Central memory CD8-positive, alpha-beta T cell (primary cell): ENCODE measurements around the gene ERP29.
"Not testable (repeated sequence)": the region's sequence is repeated elsewhere in the genome, so short reads cannot be mapped to it uniquely, and the experiment has no call there.

ENCODE experiments used
- ATAC-seq: fragments of 150-1000 bp; cut with Tn5 transposase; replicated peaks from 2 replicates; pipeline ENCODE4 v1.10.0; 2022; ENCODE audit warnings: mild to moderate bottlenecking, moderate FRiP score, moderate number of reproducible peaks; ENCODE audit not compliant: poor library complexity, severe bottlenecking; ENCODE audit errors: extremely low read depth
- DNase-seq, 2 donors: peaks; one replicate each; pipeline ENCODE4 v3.0.0; 2021; ENCODE audit warnings: low spot score in 2 of 2
- H3K27ac Mint-ChIP-seq: one replicate; pipeline ENCODE4 v1.8.0; 2022; ENCODE audit warnings: low read depth, mild to moderate bottlenecking, moderate library complexity, mixed read lengths
- H3K27me3 Mint-ChIP-seq: one replicate; pipeline ENCODE4 v1.8.0; 2022; ENCODE audit warnings: mixed read lengths
- H3K36me3 Mint-ChIP-seq: one replicate; pipeline ENCODE4 v1.8.0; 2022; ENCODE audit warnings: mild to moderate bottlenecking, moderate library complexity, mixed read lengths; ENCODE audit not compliant: insufficient read depth
- H3K4me1 Mint-ChIP-seq: one replicate; pipeline ENCODE4 v1.8.0; 2022; ENCODE audit warnings: mixed read lengths
- H3K4me3 Mint-ChIP-seq: one replicate; pipeline ENCODE4 v1.8.0; 2022; ENCODE audit warnings: mild to moderate bottlenecking, moderate library complexity, mixed read lengths
- H3K9me3 Mint-ChIP-seq: one replicate; pipeline ENCODE4 v1.8.0; 2022; ENCODE audit warnings: mixed read lengths

ERP29 gene

GRCh38 chr12:111993292-111994150 lies 19.7 kb upstream of the ERP29 start:
- Mint-ChIP-seq H3K9me3 (no peaks in the 10 kb centered on the region), H3K36me3 (peaks cover 16% of the 10 kb centered on the region)
- no peak for DNase-seq

DNA sequence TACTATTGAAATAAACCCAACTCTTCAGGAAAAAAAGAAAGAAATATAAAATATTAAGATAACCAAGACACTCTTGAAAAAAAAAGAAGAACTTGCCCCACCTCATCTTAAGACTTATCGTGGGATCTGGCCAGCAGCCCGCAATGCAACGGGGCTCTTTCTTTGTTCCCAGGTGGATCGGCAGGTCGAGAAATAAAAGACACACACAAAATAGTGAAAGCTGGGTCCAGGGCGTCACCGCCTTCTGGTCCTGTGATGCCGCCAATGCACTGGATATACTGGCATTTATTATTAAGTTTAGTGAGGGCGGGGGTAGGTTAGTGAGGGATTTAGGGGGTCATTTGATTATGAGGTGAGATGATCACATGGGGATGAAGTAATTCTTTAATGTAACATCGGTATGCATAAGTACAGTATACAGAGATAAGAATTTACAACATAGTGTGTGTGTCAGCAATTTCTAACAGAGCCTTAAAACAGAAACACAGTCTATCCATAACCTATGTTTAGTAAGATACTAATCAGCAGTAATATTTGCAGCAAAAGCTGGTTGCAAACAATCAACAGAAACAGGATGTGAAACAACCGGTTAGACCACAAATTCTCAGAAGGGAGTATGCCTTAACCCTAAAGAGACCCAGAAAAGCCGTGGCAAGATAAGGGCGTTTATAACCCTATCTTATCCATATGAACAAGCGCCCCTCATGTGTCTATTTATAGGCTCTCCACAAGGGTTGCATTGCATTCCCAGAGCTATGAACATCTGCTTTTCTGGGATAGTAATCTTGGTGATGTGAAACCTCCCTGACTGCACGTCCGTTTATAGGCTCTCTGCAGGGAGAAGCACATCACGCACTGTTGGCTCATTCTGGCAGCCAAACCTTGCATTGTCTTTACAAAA lies 18.8 kb upstream of the ERP29 start:
- Mint-ChIP-seq H3K4me3 (peak overlapping the region; percentile 86), H3K27ac (peak overlapping the region; percentile 89), H3K36me3 (peaks cover 13% of the 10 kb centered on the region), H3K4me1 (peaks cover 75% of the 10 kb centered on the region)
- not testable (repeated sequence) for H3K27me3 Mint-ChIP-seq, H3K9me3 Mint-ChIP-seq
- DNase-seq, result peak in 1 of 2 donors; percentile 31
- peak; percentile 52 for ATAC-seq

More at GRCh38 chr12:111993292-111994150, 19.7 kb upstream of the ERP29 start:
- Mint-ChIP-seq H3K27ac (peak overlapping the region; percentile 89), H3K27me3 (no peaks in the 10 kb centered on the region), H3K4me1 (peaks cover 77% of the 10 kb centered on the region), H3K4me3 (peak overlapping the region; percentile 86)
- peak; percentile 67 for ATAC-seq

GRCh38 chr12:111995782-111996480 lies 17.3 kb upstream of the ERP29 start:
- Mint-ChIP-seq H3K27me3 (no peaks in the 10 kb centered on the region), H3K27ac (peak overlapping the region; percentile 89), H3K4me3 (peak overlapping the region; percentile 86), H3K4me1 (peaks cover 77% of the 10 kb centered on the region), H3K9me3 (no peaks in the 10 kb centered on the region), H3K36me3 (peaks cover 12% of the 10 kb centered on the region)
- no peak for ATAC-seq
- DNase-seq, result no peak

DNA sequence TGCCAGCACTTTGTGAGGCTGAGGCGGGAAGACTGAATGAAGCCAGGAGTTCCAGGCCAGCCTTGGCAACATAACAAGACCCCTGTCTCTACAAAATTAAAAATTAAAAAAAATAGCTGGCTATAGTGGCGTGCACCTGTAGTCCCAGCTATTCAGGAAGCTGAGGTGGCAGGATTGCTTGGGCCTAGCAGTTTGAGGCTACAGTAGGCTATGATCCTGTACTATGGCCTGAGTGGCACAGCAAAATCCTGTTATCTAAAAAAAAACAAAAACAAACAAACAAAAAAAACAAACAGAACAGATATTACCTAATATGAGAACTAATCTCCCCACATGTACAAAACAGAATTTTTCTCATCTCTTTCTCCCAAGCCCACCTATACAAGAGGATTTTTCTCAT lies 15.9 kb upstream of the ERP29 start:
- DNase-seq (no peak), ATAC-seq (no peak)
- Mint-ChIP-seq H3K4me1 (peaks cover 75% of the 10 kb centered on the region), H3K36me3 (peaks cover 8% of the 10 kb centered on the region), H3K27me3 (no peaks in the 10 kb centered on the region), H3K9me3 (no peaks in the 10 kb centered on the region), H3K4me3 (peak overlapping the region; percentile 42), H3K27ac (peak overlapping the region; percentile 80)

DNA sequence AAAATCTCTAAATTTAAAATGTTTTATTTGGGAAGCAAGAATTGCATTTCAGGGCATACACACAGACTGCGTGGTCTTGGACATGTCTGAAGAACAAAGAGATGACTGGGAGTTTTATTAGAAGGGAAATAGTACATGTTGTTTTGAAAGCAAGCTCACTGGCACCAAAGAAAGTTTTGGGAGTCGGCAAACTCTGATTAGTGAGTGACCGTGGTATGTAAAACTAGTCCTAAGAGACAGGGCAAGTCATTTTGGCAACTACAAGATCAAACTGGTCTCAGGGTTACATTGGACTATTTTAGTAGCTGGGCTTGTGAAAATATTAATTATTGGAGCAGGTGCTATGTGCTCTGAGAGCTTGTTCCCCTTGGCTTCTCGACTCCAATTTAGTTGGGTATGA lies 15.2 kb upstream of the ERP29 start:
- DNase-seq (no peak), ATAC-seq (no peak)
- H3K4me1 Mint-ChIP-seq, result peaks cover 74% of the 10 kb centered on the region
- H3K9me3 Mint-ChIP-seq, result no peaks in the 10 kb centered on the region
- H3K27me3 Mint-ChIP-seq, result no peaks in the 10 kb centered on the region
- H3K36me3 Mint-ChIP-seq, result peaks cover 8% of the 10 kb centered on the region
- no peak overlapping the region for H3K4me3 Mint-ChIP-seq
- H3K27ac Mint-ChIP-seq, result no peak overlapping the region

GRCh38 chr12:111999129-111999528 lies 14.1 kb upstream of the ERP29 start:
- H3K36me3 Mint-ChIP-seq, result not testable (repeated sequence)
- peak overlapping the region; percentile 71 for H3K27ac Mint-ChIP-seq

GRCh38 chr12:112000820-112001219 lies 12.4 kb upstream of the ERP29 start:
- H3K9me3 Mint-ChIP-seq, result no peaks in the 10 kb centered on the region
- no peaks in the 10 kb centered on the region for H3K27me3 Mint-ChIP-seq
- H3K27ac Mint-ChIP-seq, result peak overlapping the region; percentile 94
- peaks cover 2% of the 10 kb centered on the region for H3K36me3 Mint-ChIP-seq
- H3K4me3 Mint-ChIP-seq, result peak overlapping the region; percentile 84
- DNase-seq (no peak), ATAC-seq (no peak)
- H3K4me1 Mint-ChIP-seq, result peaks cover 55% of the 10 kb centered on the region

More at GRCh38 chr12:111999129-111999528, 14.1 kb upstream of the ERP29 start:
- peaks cover 63% of the 10 kb centered on the region for H3K4me1 Mint-ChIP-seq
- H3K4me3 Mint-ChIP-seq, result peak overlapping the region; percentile 39
- not testable (repeated sequence) for ATAC-seq, DNase-seq, H3K9me3 Mint-ChIP-seq, H3K27me3 Mint-ChIP-seq

DNA sequence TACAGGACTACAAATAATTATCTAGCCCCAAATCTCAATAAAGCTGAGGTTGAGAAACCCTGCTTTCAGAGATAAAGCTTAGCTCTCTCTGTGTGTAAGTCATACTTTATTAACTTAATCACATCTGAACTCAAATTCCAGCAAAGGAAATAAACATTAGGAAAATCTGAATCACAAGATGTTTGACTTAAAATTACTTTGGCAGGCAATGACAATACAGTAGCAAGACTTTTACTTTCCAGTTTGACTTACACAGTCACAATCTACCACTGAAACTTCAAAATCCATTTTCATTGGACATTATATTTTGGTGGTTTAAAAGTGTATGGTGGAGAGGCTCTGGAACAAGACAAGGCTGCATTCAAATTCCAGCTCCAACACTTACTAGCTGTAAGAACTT lies 11.7 kb upstream of the ERP29 start:
- Mint-ChIP-seq H3K27me3 (no peaks in the 10 kb centered on the region), H3K4me3 (peak overlapping the region; percentile 84), H3K36me3 (peaks cover 2% of the 10 kb centered on the region), H3K27ac (peak overlapping the region; percentile 94), H3K9me3 (no peaks in the 10 kb centered on the region), H3K4me1 (peaks cover 55% of the 10 kb centered on the region)
- ATAC-seq (no peak), DNase-seq (no peak)

DNA sequence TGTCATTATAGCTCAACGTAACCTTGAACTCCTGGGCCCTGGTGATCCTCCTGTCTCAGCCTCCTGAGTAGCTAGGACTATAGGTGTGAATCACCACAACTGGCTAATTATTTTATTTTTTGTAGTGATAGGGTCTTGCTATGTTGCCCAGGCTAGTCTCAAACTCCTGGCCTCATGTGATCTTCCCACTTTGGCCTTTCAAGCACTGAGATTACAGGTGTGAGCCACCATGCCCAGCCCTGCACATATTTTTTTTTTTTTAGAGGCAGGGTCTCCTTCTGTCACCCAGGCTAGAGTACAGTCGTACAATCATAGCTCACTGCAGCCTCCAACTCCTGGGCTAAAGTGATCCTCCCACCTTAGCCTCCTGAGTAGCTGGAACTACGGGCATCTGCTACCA lies 9.2 kb upstream of the ERP29 start:
- Mint-ChIP-seq H3K27me3 (no peaks in the 10 kb centered on the region), H3K4me1 (peaks cover 33% of the 10 kb centered on the region), H3K4me3 (no peak overlapping the region), H3K27ac (no peak overlapping the region), H3K9me3 (no peaks in the 10 kb centered on the region), H3K36me3 (peaks cover 2% of the 10 kb centered on the region)
- ATAC-seq, result no peak
- DNase-seq, result no peak

GRCh38 chr12:112005419-112006395 lies 7.5 kb upstream of the ERP29 start:
- no peak for ATAC-seq
- peak overlapping the region; percentile 68 for H3K27ac Mint-ChIP-seq

GRCh38 chr12:112007945-112008344 lies 5.3 kb upstream of the ERP29 start:
- Mint-ChIP-seq H3K4me3 (no peak overlapping the region), H3K27me3 (no peaks in the 10 kb centered on the region), H3K27ac (no peak overlapping the region), H3K4me1 (peaks cover 40% of the 10 kb centered on the region), H3K9me3 (no peaks in the 10 kb centered on the region), H3K36me3 (peaks cover 12% of the 10 kb centered on the region)
- DNase-seq (no peak), ATAC-seq (no peak)

More at GRCh38 chr12:112005419-112006395, 7.5 kb upstream of the ERP29 start:
- H3K27me3 Mint-ChIP-seq, result no peaks in the 10 kb centered on the region
- H3K36me3 Mint-ChIP-seq, result peaks cover 3% of the 10 kb centered on the region
- H3K4me3 Mint-ChIP-seq, result no peak overlapping the region
- H3K4me1 Mint-ChIP-seq, result peaks cover 34% of the 10 kb centered on the region
- no peak for DNase-seq
- H3K9me3 Mint-ChIP-seq, result no peaks in the 10 kb centered on the region
